NT2/D1 (cell line): Measurements from ENCODE around the gene TAAR2.

ENCODE experiments used
- SUZ12 ChIP-seq: IDR thresholded peaks from 2 replicates; pipeline ENCODE4 v1.6.1; 2011; ENCODE audit not compliant: insufficient read length, insufficient read depth; ENCODE audit errors: extremely low read depth
- YY1 ChIP-seq: IDR thresholded peaks from 2 replicates; pipeline ENCODE4 v1.6.1; 2011; ENCODE audit not compliant: insufficient read length, insufficient read depth
- ZNF274 ChIP-seq: IDR thresholded peaks from 2 replicates; pipeline ENCODE4 v1.6.1; 2011; ENCODE audit warnings: mild to moderate bottlenecking, low read depth, low read length

DNA sequence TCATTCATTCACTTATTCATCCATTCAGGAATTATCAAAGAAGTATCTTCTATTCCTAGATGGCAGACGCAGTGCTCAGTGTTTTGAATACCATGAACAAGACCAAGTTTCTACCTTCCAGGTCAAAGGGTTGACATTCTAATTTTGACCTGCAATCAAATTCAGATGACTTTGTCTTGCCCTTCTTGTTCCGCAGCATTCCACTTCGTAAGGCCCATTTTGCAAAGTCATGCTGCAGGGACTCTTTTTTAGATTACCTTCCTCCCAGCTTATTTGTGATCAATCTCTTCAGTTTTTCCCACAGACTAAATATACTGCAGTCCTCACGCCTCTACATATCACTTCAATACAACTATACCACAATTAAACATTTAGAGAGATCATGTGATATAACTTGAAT, 42.0 kb upstream of the TAAR2 start:
- TF ChIP-seq YY1, result no peak
- no peak for TF ChIP-seq ZNF274
- no peak for TF ChIP-seq SUZ12
